SK-N-SH treated with all-trans-retinoic acid at 6 μM for 48 hours (cell line): ENCODE data around the gene SLC18A3.

Experiments
- ARNTL ChIP-seq: fragments of 450-650 bp; formaldehyde crosslinking; IDR thresholded peaks from 2 replicates; pipeline ENCODE4 v1.5.0; 2020; ENCODE audit warnings: low read depth, mild to moderate bottlenecking, moderate library complexity, borderline replicate concordance
- CSDC2 ChIP-seq: fragments of 250-450 bp; sonication (Bioruptor Pico); IDR thresholded peaks from 2 replicates; pipeline ENCODE4 v1.5.0; 2020; ENCODE audit warnings: mild to moderate bottlenecking, moderate library complexity
- GLIS3 ChIP-seq: fragments of 250-450 bp; sonication (Bioruptor Pico); IDR thresholded peaks from 2 replicates; pipeline ENCODE4 v1.5.0; 2020; ENCODE audit warnings: mild to moderate bottlenecking, moderate library complexity
- OSR1 ChIP-seq: fragments of 250-450 bp; sonication (Bioruptor Pico); IDR thresholded peaks from 2 replicates; pipeline ENCODE4 v1.8.0; 2022; ENCODE audit warnings: moderate library complexity, mild to moderate bottlenecking, inconsistent platforms
- RARB ChIP-seq: fragments of 250-450 bp; sonication (Bioruptor Pico); IDR thresholded peaks from 2 replicates; pipeline ENCODE4 v1.8.0; 2021; ENCODE audit warnings: mild to moderate bottlenecking, moderate library complexity
- ZFP30 ChIP-seq: fragments of 450-650 bp; formaldehyde crosslinking; IDR thresholded peaks from 2 replicates; pipeline ENCODE4 v1.5.0; 2022; ENCODE audit warnings: mild to moderate bottlenecking, moderate library complexity
- ZNF70 ChIP-seq: fragments of 450-650 bp; formaldehyde crosslinking; IDR thresholded peaks from 2 replicates; pipeline ENCODE4 v1.5.0; 2020; ENCODE audit warnings: mild to moderate bottlenecking, moderate library complexity
- TF ChIP-seq, protein P1 (sequence below): fragments of 250-450 bp; sonication (Bioruptor Pico); IDR thresholded peaks from 2 replicates; pipeline ENCODE4 v1.8.0; 2020; ENCODE audit warnings: mild to moderate bottlenecking, moderate library complexity, borderline replicate concordance
- TF ChIP-seq, protein P2 (sequence below): fragments of 250-450 bp; sonication (Bioruptor Pico); IDR thresholded peaks from 2 replicates; pipeline ENCODE4 v1.5.1; 2021; ENCODE audit warnings: mild to moderate bottlenecking, moderate library complexity

GRCh38 chr10:49608166-49609005, 1.7 kb upstream of the SLC18A3 start:
- TF ChIP-seq ZNF70 (CRISPR knock-in tag): no peak
- TF ChIP-seq ZFP30: no peak
- TF ChIP-seq RARB (CRISPR knock-in tag): no peak
- TF ChIP-seq, protein P1, sequence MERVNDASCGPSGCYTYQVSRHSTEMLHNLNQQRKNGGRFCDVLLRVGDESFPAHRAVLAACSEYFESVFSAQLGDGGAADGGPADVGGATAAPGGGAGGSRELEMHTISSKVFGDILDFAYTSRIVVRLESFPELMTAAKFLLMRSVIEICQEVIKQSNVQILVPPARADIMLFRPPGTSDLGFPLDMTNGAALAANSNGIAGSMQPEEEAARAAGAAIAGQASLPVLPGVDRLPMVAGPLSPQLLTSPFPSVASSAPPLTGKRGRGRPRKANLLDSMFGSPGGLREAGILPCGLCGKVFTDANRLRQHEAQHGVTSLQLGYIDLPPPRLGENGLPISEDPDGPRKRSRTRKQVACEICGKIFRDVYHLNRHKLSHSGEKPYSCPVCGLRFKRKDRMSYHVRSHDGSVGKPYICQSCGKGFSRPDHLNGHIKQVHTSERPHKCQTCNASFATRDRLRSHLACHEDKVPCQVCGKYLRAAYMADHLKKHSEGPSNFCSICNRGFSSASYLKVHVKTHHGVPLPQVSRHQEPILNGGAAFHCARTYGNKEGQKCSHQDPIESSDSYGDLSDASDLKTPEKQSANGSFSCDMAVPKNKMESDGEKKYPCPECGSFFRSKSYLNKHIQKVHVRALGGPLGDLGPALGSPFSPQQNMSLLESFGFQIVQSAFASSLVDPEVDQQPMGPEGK (CRISPR knock-in tag): no peak
- TF ChIP-seq, protein P2, sequence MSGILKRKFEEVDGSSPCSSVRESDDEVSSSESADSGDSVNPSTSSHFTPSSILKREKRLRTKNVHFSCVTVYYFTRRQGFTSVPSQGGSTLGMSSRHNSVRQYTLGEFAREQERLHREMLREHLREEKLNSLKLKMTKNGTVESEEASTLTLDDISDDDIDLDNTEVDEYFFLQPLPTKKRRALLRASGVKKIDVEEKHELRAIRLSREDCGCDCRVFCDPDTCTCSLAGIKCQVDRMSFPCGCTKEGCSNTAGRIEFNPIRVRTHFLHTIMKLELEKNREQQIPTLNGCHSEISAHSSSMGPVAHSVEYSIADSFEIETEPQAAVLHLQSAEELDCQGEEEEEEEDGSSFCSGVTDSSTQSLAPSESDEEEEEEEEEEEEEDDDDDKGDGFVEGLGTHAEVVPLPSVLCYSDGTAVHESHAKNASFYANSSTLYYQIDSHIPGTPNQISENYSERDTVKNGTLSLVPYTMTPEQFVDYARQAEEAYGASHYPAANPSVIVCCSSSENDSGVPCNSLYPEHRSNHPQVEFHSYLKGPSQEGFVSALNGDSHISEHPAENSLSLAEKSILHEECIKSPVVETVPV: no peak
- no peak for TF ChIP-seq ARNTL (CRISPR knock-in tag)
- no peak for TF ChIP-seq CSDC2 (CRISPR knock-in tag)
- TF ChIP-seq OSR1 (CRISPR knock-in tag): no peak
- no peak for TF ChIP-seq GLIS3 (CRISPR knock-in tag)
